GM19468 (cell line): ENCODE data around the gene TECTA.
A peak's percentile ranks its signal among the peaks of the same experiment; 100 is the strongest.
"Not testable (repeated sequence)": the region's sequence is repeated elsewhere in the genome, so short reads cannot be mapped to it uniquely, and the experiment has no call there.

Experiments
- ATAC-seq: cut with Tn5 transposase; IDR thresholded peaks from one replicate; pipeline ENCODE4 v1.9.1; 2021; ENCODE audit warnings: mild to moderate bottlenecking, moderate library complexity, moderate number of reproducible peaks; ENCODE audit not compliant: unreplicated experiment; ENCODE audit errors: extremely low read depth

The TECTA gene

DNA sequence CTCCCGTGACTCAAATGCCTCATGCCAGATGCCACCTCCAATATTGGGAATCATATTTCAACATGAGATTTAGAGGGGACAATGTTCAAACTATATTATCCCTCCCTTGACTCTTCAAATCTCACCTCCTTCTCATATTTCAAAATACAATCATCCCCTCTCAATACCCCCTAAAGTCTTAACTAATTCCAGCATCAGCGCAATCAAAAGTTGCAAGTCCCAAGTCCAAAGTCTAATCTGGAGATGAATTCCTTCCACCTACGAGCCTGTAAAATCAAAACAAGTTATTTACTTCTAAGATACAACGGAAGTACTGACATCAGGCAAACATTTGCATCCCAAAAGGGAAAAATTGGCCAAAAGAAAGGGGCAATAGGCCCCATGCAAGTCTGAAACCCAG lies 124.3 kb downstream of the TECTA start:
- no peak for ATAC-seq

DNA sequence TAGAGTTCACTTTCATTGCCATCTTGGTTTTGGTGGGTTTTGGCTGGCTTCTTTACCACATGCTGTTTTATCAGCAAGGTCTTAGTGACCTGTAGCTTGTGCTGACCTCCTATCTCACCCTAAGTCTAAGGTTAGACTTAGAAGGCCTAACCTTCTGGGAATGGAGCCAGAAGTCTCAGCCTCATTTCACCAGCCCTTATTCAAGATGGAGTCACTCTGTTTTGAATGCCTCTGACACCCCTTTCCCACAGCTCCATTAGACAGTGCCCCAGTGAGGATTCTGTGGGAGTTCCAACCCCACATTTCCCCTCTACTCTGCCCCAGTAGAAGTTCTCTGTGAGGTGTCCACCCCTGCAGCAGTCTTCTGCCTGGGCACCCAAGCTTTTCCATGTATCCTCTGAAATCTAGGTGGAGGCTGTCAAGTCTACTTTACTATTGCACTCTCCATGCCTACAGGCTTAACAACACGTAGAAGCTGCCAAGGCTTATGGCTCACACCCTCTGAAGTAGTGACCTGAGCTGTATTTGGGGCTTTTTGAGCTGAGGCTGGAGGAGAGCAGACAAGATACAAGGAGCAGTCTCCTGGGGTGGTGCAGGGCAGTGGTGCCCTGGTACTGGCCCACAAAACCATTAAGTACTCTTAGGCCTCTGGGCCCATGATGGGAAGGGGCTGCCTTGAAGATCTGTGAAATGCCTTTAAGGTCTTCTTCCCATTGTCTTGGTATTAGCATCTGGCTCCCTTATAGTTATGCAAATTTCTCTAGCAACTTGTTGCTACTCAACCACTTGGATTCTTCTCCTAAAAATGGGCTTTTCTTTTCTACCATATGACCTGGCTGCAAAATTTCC lies 125.6 kb downstream of the TECTA start:
- no peak for ATAC-seq

DNA sequence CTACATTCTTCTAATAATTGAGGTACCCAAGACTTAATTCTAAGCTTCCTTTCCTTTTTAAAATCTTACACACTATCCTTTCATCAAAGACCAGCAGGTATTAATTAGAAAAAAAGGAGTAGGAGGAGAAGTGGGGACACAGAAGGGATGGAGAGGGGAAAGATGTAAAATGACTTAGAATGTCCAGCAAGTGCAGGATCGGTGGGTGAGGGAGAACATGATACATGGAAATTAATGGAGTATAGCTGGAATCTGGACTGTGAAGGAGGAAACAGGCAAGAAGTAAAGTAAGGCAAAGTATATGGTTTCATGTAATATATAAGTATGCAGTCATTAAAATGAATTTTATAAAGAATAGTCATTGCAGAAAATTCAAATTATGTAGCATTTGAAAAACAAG lies 127.8 kb downstream of the TECTA start:
- no peak for ATAC-seq

DNA sequence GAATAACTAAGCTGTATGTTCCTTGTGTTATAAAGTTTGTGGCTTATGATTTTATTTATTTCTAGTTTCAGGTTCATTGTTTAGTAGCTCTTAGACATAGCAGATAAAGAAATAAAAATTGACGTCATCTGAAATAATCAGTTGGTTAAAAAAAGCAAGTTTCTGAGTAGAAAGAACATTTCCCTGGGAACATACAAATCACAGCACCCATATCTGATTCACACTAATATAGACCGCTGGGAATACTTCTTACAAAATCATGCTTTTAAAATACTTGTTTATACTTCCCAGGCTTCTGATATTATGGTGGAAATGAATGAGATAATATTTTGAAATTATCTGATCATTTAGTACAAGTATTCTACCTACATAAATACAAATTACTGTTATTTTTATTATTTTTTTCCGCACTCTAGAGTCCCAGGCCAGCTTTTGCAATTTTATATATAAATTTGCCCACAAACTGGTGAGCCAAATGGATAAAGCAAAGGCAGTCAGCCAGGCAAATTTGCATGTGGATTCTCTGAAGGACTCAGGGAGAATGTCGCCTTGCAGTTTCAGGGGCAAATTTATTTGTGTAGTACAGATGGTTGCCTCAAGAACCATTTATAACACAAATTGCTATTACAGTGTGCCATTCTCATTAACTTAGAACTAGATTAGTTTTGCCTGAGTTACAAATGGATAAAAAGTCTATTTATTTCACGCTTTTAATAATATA lies 128.6 kb downstream of the TECTA start:
- ATAC-seq = no peak

DNA sequence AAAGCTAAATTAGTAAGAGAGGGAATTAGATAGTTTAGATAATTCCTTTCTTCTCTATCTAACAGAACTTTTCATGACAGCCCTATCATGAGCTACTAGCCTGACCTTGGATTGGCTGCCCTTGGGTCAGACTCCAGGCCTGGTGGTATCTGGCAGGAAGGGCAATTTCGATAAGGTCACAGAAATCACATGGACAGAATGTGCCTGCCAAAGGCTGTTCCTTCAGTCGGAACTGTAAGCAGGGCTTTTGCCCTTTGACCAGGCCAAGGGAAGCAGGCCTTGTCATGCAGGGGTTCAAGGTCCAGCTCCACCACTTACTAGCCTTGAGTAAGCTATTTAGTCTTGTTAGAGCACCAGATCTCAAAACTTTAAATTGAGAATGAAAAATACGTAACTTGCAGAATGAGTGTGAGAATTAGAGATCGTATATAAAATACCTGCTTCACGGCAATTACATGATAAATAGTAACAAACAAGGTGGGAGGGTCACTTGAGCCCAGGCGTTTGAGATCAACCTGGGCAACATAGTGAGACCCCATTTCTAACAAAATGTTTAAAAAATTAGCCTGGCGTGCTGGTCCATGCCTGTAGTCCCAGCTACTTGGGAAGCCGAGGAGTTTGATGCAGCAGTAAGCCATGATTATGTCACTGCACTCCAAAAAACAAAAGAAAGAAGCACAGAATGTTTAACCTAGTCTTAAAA lies 130.7 kb downstream of the TECTA start:
- ATAC-seq = no peak

DNA sequence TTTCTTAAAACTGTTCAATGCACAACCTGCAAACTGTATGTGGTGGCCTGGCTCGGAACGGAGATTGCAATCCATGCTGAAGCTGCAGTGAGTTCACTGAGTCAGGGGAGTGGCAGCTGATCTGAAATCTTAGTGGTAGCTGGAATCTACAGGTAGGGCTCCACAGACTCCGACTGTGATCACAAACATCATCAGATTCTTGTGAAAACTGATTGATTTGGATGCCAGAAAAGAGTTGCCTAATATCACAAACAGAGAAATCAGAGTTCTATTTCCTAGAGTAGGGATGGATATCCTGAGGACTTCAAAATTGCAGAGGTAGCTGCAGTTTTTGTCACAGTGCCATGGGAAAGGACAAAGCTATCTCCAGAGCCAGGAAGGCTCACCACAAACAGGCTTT lies 134.0 kb downstream of the TECTA start:
- ATAC-seq = no peak

DNA sequence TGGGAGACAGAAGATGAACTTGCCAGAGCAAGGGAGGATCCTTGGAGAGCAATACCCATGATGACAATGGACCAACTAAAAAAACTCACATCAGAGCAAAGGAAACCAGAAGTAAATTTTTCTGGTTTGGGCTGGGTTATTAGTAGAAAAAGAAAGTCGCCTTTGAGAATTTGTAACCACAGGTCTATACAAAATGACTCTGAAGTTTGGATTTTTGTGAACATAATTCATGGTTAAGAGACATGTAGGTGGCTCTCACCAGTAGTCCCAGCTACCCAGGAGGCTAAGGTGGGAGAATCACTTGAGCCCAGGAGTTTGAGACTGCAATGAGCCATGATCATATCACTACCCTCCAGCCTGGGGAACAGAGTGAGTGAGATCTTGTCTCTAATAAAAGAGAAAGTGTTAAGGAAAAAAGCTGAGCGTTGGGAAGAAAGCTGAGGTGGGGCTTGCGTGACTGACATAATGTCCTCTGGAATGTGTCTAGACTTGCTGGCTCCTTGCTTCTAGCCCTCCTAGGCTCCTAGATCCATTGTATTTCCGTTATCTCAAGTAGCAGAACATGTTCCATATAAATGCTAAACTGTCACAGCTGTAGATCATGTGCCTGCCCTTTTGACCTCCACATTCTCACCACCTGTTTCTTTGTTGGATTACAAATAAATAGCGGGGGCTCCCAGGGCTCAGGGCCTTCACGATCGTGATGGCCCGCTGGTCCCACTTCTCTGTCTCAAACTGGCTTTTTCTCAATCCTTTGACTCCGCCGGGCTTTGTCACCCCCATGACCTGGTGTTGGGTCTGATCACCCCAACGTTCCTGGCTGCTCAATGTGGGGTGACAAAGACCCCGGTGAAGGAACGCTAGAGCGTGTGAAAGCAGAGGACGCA lies 135.3 kb downstream of the TECTA start:
- ATAC-seq = peak; percentile 27

DNA sequence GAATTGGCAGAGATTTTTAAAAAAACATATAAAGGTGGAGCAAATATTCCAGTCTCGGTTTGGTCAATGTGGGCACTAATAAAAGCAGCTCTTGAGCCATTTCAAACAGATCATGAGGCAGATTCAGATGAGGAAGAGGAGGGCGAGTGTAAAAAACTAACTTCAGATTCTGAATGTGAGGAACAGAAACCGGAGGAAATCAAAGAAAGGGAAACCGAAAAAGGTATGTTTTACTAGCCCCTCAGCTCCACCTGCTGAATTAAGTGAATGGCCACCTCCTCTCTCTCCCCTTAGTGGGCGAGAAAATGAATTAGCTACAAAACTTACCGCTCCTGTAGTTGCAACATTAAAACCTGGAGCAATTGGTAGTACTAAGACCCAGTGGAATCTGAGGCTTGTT lies 136.2 kb downstream of the TECTA start:
- ATAC-seq = not testable (repeated sequence)

DNA sequence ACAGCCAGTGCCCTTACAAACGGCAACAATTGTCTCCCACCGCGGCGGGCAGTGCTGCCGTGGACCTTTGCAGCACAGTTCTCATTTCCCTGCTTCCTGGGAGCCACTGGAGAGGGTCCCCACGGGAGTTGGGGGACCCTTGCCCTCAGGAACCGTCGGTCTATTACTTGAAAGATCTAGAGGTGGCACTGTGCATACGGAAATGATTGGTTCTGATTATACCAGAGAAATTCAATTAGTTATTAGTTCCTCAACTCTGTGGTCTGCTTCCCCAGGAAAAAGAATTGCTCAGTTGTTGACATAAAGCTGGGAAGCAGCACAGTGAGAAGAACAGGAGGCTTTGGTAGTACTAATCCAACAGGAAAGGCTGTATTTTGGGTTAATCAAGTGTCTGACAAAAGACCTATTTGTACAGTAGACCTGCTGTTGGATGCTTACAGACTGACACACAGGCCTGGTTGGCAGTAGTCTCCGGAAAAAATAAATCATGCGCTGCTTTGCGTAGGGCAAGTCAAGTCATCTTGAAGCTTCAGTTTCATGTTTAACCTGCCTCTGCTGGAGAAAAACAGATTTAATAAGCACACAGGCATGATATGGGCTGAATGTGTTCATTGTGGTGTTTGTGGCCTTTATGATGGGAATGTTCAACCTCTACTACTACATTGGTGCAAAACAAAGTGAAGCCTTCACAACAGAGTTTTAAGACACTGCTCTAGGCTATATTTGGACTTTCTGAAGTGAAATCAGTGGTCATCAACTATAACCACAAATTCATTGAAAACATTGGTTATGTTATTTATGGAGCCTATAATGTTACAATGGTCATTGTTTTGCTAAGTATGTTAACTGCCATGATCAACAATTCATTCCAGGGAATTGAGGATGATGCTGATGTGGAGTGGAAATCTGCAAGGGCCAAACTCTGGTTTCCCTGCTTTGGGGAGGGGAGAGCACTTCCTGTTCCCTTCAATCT lies 136.9 kb downstream of the TECTA start:
- no peak for ATAC-seq

DNA sequence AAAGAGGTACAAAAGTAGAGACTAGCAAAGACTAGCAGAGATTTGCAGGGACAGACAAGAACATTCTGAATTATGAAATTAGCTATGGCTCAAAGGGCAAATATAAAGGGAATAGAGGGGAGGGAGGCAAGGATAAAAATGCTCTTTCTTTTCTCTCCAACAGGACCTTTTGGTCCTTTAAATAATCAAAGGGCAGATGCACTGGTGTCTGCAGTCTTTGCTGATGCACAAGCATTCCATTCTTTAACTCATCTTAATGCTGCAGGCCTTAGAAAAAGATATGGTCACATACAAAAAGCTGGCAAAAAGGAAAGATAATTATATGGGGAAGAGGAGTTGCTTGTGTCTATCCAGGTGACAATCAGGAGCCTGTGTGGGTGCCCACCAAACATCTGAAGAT lies 137.9 kb downstream of the TECTA start:
- no peak for ATAC-seq

DNA sequence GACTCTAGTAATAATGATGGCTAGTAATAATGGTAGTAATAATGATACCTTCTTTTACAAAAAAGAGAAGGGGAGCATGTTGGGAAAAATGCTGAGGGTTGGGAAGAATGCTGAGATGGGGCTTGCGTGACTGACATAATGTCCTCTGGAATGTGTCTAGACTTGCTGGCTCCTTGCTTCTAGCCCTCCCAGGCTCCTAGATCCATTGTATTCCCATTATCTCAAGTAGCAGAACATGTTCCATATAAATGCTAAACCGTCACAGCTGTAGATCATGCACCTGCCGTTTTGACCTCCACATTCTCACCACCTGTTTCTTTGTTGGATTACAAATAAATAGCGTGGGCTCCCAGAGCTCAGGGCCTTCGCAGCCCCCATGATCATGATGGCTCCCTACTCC lies 139.0 kb downstream of the TECTA start:
- ATAC-seq = not testable (repeated sequence)

DNA sequence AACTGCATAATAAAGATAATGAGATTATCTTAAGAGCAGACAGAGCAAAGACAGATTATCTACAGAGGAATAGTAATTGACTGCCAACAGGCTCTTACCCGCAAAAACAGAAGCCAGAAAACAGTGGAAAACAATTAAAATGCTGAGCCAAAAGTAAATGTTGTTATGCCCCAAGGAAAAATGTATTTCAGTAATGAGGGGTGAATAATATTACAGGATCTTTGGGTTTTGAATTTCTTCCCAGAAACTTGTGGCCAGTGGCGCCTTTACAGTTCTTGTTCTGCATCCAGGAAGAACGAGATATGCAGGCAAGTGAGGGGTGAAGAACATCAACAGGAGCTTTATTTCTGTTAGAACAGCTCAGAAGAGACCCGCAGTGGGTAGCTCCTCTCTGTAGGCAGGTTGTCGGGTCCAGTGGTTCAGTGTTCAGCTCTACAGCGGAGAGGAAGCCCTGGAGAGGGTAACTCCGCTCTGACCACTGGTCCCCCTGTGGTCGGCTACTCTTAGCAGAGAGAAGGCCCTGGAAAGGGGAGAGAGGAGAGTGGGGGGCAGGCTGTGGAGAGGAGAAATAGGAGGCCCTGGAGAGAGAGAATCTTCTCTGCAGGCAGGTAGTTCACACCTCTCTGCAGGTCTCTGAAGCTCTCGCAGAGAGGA lies 139.7 kb downstream of the TECTA start:
- ATAC-seq = no peak
